OCI-LY7 (cell line): Measurements from ENCODE around the gene UFSP1.

Experiments used
- EZH2phosphoT487 ChIP-seq: fragments of 200-600 bp; sonication (generic); IDR thresholded peaks from 2 replicates; pipeline ENCODE4 v1.6.1; 2018; ENCODE audit warnings: low read depth, borderline replicate concordance, mild to moderate bottlenecking, mixed run types, antibody characterized with exemption, low read length, moderate library complexity, mixed read lengths
- TF ChIP-seq, protein P1 (sequence below): fragments of 200-600 bp; sonication (generic); conservative IDR thresholded peaks from 2 replicates; pipeline ENCODE4 v1.5.1; 2014; ENCODE audit warnings: mild to moderate bottlenecking, antibody characterized with exemption, low read length, moderate library complexity, mixed read lengths

DNA sequence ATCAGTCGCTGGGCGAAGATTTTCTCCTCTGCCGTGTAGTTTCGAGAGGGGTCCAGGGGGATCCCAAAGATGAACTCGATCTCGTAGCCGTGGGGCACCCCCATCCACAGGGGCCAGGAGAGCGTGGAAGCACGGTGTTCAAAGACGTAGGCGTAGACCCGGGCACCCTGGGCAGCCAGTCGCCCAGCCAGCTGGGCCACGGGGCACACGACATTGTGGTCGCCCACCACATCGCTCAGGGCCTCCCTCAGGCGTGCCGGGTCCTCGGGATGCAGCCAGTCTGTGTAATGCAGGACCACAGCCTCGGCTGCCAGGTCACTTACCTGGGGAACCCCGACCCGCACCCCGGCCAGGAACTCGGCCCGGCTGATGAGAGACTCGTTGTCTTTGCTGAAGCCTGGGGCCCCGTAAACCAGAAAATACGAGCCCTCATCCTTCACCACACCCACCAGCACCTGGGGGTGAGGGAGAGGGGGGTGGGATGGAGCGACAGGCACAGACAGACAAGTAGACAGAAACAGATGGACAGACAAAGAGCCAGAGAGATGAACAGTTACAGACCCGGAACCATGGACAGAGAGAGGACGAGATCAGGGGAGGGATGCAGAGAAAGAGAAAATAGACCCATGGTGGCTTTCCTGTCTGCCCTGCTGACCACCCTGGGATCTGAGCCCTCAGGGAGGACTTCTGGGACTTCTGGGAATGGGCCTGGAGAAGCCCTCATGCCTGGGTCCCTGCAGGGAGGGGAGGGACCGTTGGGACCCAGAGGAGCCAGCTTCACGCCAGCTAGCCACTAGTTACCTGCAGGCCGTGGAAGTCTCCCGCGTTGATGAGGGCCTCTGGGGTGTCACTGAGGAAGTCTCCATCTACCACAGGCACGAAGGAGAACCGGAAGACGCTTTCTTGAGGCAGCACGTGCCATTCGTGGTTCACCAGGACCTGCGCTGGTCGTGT is 3.1 kb upstream of the UFSP1 start:
- TF ChIP-seq, protein P1, sequence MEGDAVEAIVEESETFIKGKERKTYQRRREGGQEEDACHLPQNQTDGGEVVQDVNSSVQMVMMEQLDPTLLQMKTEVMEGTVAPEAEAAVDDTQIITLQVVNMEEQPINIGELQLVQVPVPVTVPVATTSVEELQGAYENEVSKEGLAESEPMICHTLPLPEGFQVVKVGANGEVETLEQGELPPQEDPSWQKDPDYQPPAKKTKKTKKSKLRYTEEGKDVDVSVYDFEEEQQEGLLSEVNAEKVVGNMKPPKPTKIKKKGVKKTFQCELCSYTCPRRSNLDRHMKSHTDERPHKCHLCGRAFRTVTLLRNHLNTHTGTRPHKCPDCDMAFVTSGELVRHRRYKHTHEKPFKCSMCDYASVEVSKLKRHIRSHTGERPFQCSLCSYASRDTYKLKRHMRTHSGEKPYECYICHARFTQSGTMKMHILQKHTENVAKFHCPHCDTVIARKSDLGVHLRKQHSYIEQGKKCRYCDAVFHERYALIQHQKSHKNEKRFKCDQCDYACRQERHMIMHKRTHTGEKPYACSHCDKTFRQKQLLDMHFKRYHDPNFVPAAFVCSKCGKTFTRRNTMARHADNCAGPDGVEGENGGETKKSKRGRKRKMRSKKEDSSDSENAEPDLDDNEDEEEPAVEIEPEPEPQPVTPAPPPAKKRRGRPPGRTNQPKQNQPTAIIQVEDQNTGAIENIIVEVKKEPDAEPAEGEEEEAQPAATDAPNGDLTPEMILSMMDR, result no peak
- no peak for TF ChIP-seq EZH2phosphoT487
